GM20431 (cell line): ENCODE results near the gene STRN4.
"Not testable (repeated sequence)": the region's sequence is repeated elsewhere in the genome, so short reads cannot be mapped to it uniquely, and the experiment has no call there.

Experiments
- in situ Hi-C: fragments of 300-500 bp; cut with MseI, MboI; formaldehyde crosslinking; loops from one replicate; pipeline ENCODE4 v1.15.0; 2020; ENCODE audit warnings: low sequenced_read_pairs; ENCODE audit not compliant: unreplicated experiment

The STRN4 gene

GRCh38 chr19:46746281-46747057 is at the start of gene STRN4:
Gene STRN4 (minus strand): TSS chr19:46746450. CDS start chr19:46746430, 20 bp downstream.
- in situ Hi-C loops: no loop called here

GRCh38 chr19:46791944-46792343 is 45.7 kb upstream of the STRN4 start:
- in situ Hi-C loops: no loop called here

- in situ Hi-C loops: no loop called here
Observed at GRCh38 chr19:46789371-46789770, 43.1 kb upstream of the STRN4 start.

GRCh38 chr19:46788968-46789338 is 42.7 kb upstream of the STRN4 start:
- in situ Hi-C loops: no loop called here

GRCh38 chr19:46788262-46788967 is 42.2 kb upstream of the STRN4 start, which contains the start of gene SLC1A5:
Gene SLC1A5 (minus strand): TSS chr19:46788594. CDS start chr19:46787965, 629 bp downstream.
- in situ Hi-C loops: no loop called here

- in situ Hi-C loops: no loop called here
Observed at GRCh38 chr19:46787331-46788261, 41.3 kb upstream of the STRN4 start.

GRCh38 chr19:46787040-46787330 is 40.7 kb upstream of the STRN4 start:
- in situ Hi-C loops: no loop called here

- in situ Hi-C loops: no loop called here
Observed at GRCh38 chr19:46786236-46787039, 40.2 kb upstream of the STRN4 start.

GRCh38 chr19:46785980-46786235 is 39.7 kb upstream of the STRN4 start:
- in situ Hi-C loops: no loop called here

GRCh38 chr19:46785054-46785979 is 39.1 kb upstream of the STRN4 start:
- in situ Hi-C loops: no loop called here

GRCh38 chr19:46784262-46785053 is 38.2 kb upstream of the STRN4 start:
- in situ Hi-C loops: no loop called here

GRCh38 chr19:46783670-46784069 is 37.4 kb upstream of the STRN4 start:
- in situ Hi-C loops: no loop called here

- in situ Hi-C loops: no loop called here
Observed at GRCh38 chr19:46782355-46783019, 36.2 kb upstream of the STRN4 start.

- in situ Hi-C loops: not testable (repeated sequence)
Observed at GRCh38 chr19:46777956-46778645, 31.9 kb upstream of the STRN4 start.

- in situ Hi-C loops: no loop called here
Observed at GRCh38 chr19:46776927-46777911, 31.0 kb upstream of the STRN4 start.

GRCh38 chr19:46775642-46776258 is 29.5 kb upstream of the STRN4 start:
- in situ Hi-C loops: no loop called here
